ENCODE data around the gene METAP1D. TPM values are rescaled to one million over a fixed set of nuclear protein-coding genes. Genes with fewer than 3 reads are reported as not detected.

Gene METAP1D
- total RNA-seq, 6 donors from 2014 or later, result 0.11 to 6.3 (median 2.9) TPM

DNA sequence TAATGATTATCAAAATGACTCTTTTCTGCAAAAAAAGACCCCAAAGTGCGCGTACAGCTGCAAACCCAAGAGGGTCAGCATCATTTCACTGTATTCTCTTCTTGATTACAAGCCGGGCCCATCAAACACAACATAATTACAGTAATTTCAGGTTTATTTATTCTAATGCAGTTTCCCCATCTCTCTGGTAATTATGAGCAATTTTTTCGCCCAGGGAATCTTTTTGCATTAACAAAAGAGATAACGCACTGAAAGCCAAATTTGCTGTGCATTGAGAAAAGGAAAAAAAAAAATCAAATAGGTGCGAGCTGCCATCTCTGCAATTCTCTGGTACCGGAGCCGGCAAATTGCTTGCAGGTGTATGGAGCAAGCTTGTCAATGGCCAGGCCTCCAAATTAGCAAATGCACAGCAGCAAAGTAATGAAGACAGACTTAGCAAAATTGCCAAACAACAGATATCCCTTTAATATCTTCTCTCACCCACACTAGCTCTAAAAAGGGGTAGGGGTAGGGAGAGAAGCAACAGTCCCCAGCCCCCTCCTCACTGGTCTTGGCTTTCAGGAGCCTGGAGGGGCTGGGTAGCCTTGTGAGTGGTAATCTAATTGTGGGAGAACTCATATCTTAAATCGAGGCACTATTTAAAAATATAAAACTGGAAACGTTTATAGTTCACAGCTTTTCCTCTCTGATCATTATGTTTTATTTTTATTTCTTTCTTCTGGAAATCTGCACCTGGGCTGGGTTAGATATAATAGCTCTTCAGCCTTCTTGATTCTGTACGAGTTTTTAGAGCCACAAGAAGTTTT, 92.2 kb downstream of the METAP1D start:
- Histone ChIP-seq H3K4me1 (peaks cover 30 to 62% (median 37%) of the 10 kb centered on the region in 4 donors), H3K27me3 (peaks cover 2 to 100% (median 80%) of the 10 kb centered on the region in 4 donors), H3K27ac (no peak overlapping the region), H3K9me3 (no peaks in the 10 kb centered on the region), H3K4me3 (no peak overlapping the region), H3K36me3 (no peaks in the 10 kb centered on the region)
- ATAC-seq (ENCODE audit: low FRiP score in 2 of 2) (no peak), DNase-seq (no peak)
- WGBS, 2 donors, result 18 to 20% methylated on average over 11 of the region's 11 CpGs
- TF ChIP-seq POLR2AphosphoS5 (IDR thresholded peaks at IDR 0.05) (no peak), POLR2A (IDR thresholded peaks at IDR 0.05) (no peak), EP300 (IDR thresholded peaks at IDR 0.05) (no peak)
- TF ChIP-seq, protein P1, sequence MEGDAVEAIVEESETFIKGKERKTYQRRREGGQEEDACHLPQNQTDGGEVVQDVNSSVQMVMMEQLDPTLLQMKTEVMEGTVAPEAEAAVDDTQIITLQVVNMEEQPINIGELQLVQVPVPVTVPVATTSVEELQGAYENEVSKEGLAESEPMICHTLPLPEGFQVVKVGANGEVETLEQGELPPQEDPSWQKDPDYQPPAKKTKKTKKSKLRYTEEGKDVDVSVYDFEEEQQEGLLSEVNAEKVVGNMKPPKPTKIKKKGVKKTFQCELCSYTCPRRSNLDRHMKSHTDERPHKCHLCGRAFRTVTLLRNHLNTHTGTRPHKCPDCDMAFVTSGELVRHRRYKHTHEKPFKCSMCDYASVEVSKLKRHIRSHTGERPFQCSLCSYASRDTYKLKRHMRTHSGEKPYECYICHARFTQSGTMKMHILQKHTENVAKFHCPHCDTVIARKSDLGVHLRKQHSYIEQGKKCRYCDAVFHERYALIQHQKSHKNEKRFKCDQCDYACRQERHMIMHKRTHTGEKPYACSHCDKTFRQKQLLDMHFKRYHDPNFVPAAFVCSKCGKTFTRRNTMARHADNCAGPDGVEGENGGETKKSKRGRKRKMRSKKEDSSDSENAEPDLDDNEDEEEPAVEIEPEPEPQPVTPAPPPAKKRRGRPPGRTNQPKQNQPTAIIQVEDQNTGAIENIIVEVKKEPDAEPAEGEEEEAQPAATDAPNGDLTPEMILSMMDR (IDR thresholded peaks at IDR 0.05), result no peak

- Histone ChIP-seq H3K36me3 (no peaks in the 10 kb centered on the region), H3K27me3 (peaks cover 2 to 100% (median 80%) of the 10 kb centered on the region in 4 donors), H3K4me3 (no peak overlapping the region), H3K4me1 (peaks cover 31 to 62% (median 34%) of the 10 kb centered on the region in 4 donors), H3K9me3 (no peaks in the 10 kb centered on the region), H3K27ac (no peak overlapping the region)
- no peak for TF ChIP-seq POLR2A (IDR thresholded peaks at IDR 0.05)
- TF ChIP-seq POLR2AphosphoS5 (IDR thresholded peaks at IDR 0.05), result no peak
- no peak for TF ChIP-seq EP300 (IDR thresholded peaks at IDR 0.05)
- TF ChIP-seq, protein P1 (IDR thresholded peaks at IDR 0.05), result no peak
- peak in 1 of 2 donors; percentile 51 for DNase-seq
- WGBS, 2 donors, result 13 to 14% methylated on average over 19 of the region's 19 CpGs
- no peak for ATAC-seq (ENCODE audit: low FRiP score in 2 of 2)
Measured at GRCh38 chr2:172092716-172093415, 93.1 kb downstream of the METAP1D start.

- Histone ChIP-seq H3K9me3 (no peaks in the 10 kb centered on the region), H3K4me1 (peaks cover 34 to 59% (median 37%) of the 10 kb centered on the region in 4 donors), H3K36me3 (no peaks in the 10 kb centered on the region), H3K27ac (no peak overlapping the region), H3K27me3 (peaks cover 2 to 100% (median 80%) of the 10 kb centered on the region in 4 donors), H3K4me3 (no peak overlapping the region)
- 16 to 17% methylated on average over 18 of the region's 18 CpGs for WGBS, 2 donors
- no peak for ATAC-seq (ENCODE audit: low FRiP score in 2 of 2)
- no peak for TF ChIP-seq POLR2AphosphoS5 (IDR thresholded peaks at IDR 0.05)
- no peak for DNase-seq
Measured at GRCh38 chr2:172093416-172094293, 93.9 kb downstream of the METAP1D start.

- H3K27me3 ChIP-seq, result peaks cover 2 to 100% (median 82%) of the 10 kb centered on the region in 4 donors
- ATAC-seq (ENCODE audit: low FRiP score in 2 of 2), result peak in 1 of 2 donors; percentile 29
Measured at GRCh38 chr2:172094294-172095145, 94.8 kb downstream of the METAP1D start.

More at GRCh38 chr2:172094294-172095145, 94.8 kb downstream of the METAP1D start:
- DNase-seq, result peak in 1 of 2 donors; percentile 85
- H3K27ac ChIP-seq, result no peak overlapping the region
- no peak for TF ChIP-seq POLR2A (IDR thresholded peaks at IDR 0.05)
- TF ChIP-seq POLR2AphosphoS5 (IDR thresholded peaks at IDR 0.05), result no peak
- no peak for TF ChIP-seq EP300 (IDR thresholded peaks at IDR 0.05)
- TF ChIP-seq, protein P1 (IDR thresholded peaks at IDR 0.05), result no peak
- 4 to 8% methylated on average over 35 to 41 of the region's 66 CpGs for WGBS, 2 donors
- no peaks in the 10 kb centered on the region for H3K36me3 ChIP-seq
- peaks cover 40 to 63% (median 44%) of the 10 kb centered on the region in 4 donors for H3K4me1 ChIP-seq
- H3K9me3 ChIP-seq, result no peaks in the 10 kb centered on the region
- peak overlapping the region in 3 of 4 donors; percentile 14 to 44 (median 40) for H3K4me3 ChIP-seq
